Subcutaneous abdominal adipose tissue (tissue), 5 donors: ENCODE measurements around the gene MAPKAPK2.

Source experiments
- H3K27ac ChIP-seq: one replicate; pipeline ENCODE4 v1.7.0; 2013; ENCODE audit warnings: low read depth, mild to moderate bottlenecking, inconsistent platforms, low read length, moderate library complexity
- H3K27me3 ChIP-seq, 5 donors: one replicate each; pipeline ENCODE4 v1.7.0; 2013; ENCODE audit warnings: low read length in 5 of 5, inconsistent platforms in 1 of 5; ENCODE audit not compliant: control insufficient read depth in 5 of 5, insufficient read depth in 4 of 5
- H3K36me3 ChIP-seq, 5 donors: one replicate each; pipeline ENCODE4 v1.7.0; 2013; ENCODE audit warnings: low read length in 5 of 5; ENCODE audit not compliant: control insufficient read depth in 5 of 5, insufficient read depth in 5 of 5
- H3K4me1 ChIP-seq, 5 donors: one replicate each; pipeline ENCODE4 v1.7.0; 2013; ENCODE audit warnings: low read length in 5 of 5, mild to moderate bottlenecking in 3 of 5, moderate library complexity in 1 of 5; ENCODE audit not compliant: control insufficient read depth in 5 of 5, insufficient read depth in 5 of 5
- H3K4me3 ChIP-seq, 5 donors: one replicate each; pipeline ENCODE4 v1.7.0; 2013; ENCODE audit warnings: low read length in 5 of 5, low read depth in 1 of 5
- H3K9ac ChIP-seq, 5 donors: one replicate each; pipeline ENCODE4 v1.7.0; 2013; ENCODE audit warnings: low read length in 5 of 5, mild to moderate bottlenecking in 4 of 5, moderate library complexity in 3 of 5
- H3K9me3 ChIP-seq, 5 donors: one replicate each; pipeline ENCODE4 v1.7.0; 2013; ENCODE audit warnings: low read length in 5 of 5; ENCODE audit not compliant: control insufficient read depth in 5 of 5
- donor health status: healthy.
- donor health status: healthy.
- donor health status: healthy.
- donor health status: healthy.
- donor health status: healthy.

Gene MAPKAPK2

GRCh38 chr1:206649261-206649921 lies 35.3 kb upstream of the MAPKAPK2 start:
- Histone ChIP-seq H3K36me3 (peaks cover 0 to 21% (median 13%) of the 10 kb centered on the region in 5 donors), H3K4me3 (no peak overlapping the region), H3K9ac (peak overlapping the region in 3 of 5 donors; percentile 24 to 49 (median 31)), H3K4me1 (peaks cover 0 to 57% (median 38%) of the 10 kb centered on the region in 5 donors), H3K9me3 (no peaks in the 10 kb centered on the region), H3K27ac (peak overlapping the region; percentile 74), H3K27me3 (no peaks in the 10 kb centered on the region)

- H3K4me3 ChIP-seq = no peak overlapping the region
- H3K27me3 ChIP-seq = no peaks in the 10 kb centered on the region
- peaks cover 0 to 73% (median 38%) of the 10 kb centered on the region in 5 donors for H3K4me1 ChIP-seq
- H3K9me3 ChIP-seq = no peaks in the 10 kb centered on the region
- no peak overlapping the region for H3K9ac ChIP-seq
- peaks cover 0 to 21% (median 13%) of the 10 kb centered on the region in 5 donors for H3K36me3 ChIP-seq
- peak overlapping the region; percentile 74 for H3K27ac ChIP-seq
These were observed 33.7 kb upstream of the MAPKAPK2 start for GRCh38 chr1:206651014-206651413.

- Histone ChIP-seq H3K9ac (no peak overlapping the region), H3K27me3 (no peaks in the 10 kb centered on the region), H3K27ac (peak overlapping the region; percentile 61), H3K9me3 (no peaks in the 10 kb centered on the region), H3K4me1 (peaks cover 0 to 78% (median 39%) of the 10 kb centered on the region in 5 donors), H3K36me3 (peaks cover 0 to 21% (median 13%) of the 10 kb centered on the region in 5 donors), H3K4me3 (no peak overlapping the region)
These were observed 32.5 kb upstream of the MAPKAPK2 start for GRCh38 chr1:206651958-206652890.

- no peak overlapping the region for H3K4me3 ChIP-seq
- peak overlapping the region; percentile 78 for H3K27ac ChIP-seq
- H3K9ac ChIP-seq = no peak overlapping the region
- H3K4me1 ChIP-seq = peaks cover 5 to 84% (median 47%) of the 10 kb centered on the region in 5 donors
- no peaks in the 10 kb centered on the region for H3K9me3 ChIP-seq
- peaks cover 0 to 7% (median 0%) of the 10 kb centered on the region in 5 donors for H3K36me3 ChIP-seq
- peaks cover 0 to 4% (median 0%) of the 10 kb centered on the region in 5 donors for H3K27me3 ChIP-seq
These were observed 30.8 kb upstream of the MAPKAPK2 start for GRCh38 chr1:206653715-206654459.

GRCh38 chr1:206654828-206655227 lies 29.9 kb upstream of the MAPKAPK2 start:
- Histone ChIP-seq H3K36me3 (peaks cover 0 to 7% (median 0%) of the 10 kb centered on the region in 5 donors), H3K9me3 (no peaks in the 10 kb centered on the region), H3K27ac (peak overlapping the region; percentile 78), H3K4me1 (peaks cover 5 to 84% (median 47%) of the 10 kb centered on the region in 5 donors), H3K4me3 (no peak overlapping the region), H3K27me3 (peaks cover 0 to 4% (median 0%) of the 10 kb centered on the region in 5 donors), H3K9ac (no peak overlapping the region)

- Histone ChIP-seq H3K4me3 (no peak overlapping the region), H3K9me3 (no peaks in the 10 kb centered on the region), H3K36me3 (peaks cover 0 to 7% (median 0%) of the 10 kb centered on the region in 5 donors), H3K27me3 (peaks cover 0 to 4% (median 0%) of the 10 kb centered on the region in 5 donors), H3K9ac (no peak overlapping the region), H3K27ac (peak overlapping the region; percentile 78), H3K4me1 (peaks cover 5 to 82% (median 44%) of the 10 kb centered on the region in 5 donors)
These were observed 29.2 kb upstream of the MAPKAPK2 start for GRCh38 chr1:206655471-206655882.

GRCh38 chr1:206656936-206657335 lies 27.8 kb upstream of the MAPKAPK2 start:
- no peak overlapping the region for H3K27ac ChIP-seq
- no peak overlapping the region for H3K4me3 ChIP-seq
- H3K36me3 ChIP-seq = no peaks in the 10 kb centered on the region
- H3K4me1 ChIP-seq = peaks cover 5 to 68% (median 40%) of the 10 kb centered on the region in 5 donors
- H3K27me3 ChIP-seq = peaks cover 0 to 4% (median 0%) of the 10 kb centered on the region in 5 donors
- no peak overlapping the region for H3K9ac ChIP-seq
- H3K9me3 ChIP-seq = no peaks in the 10 kb centered on the region

GRCh38 chr1:206657751-206658150 lies 27.0 kb upstream of the MAPKAPK2 start:
- Histone ChIP-seq H3K9me3 (no peaks in the 10 kb centered on the region), H3K27ac (peak overlapping the region; percentile 60), H3K4me3 (peak overlapping the region in 2 of 5 donors; percentile 2 to 24), H3K9ac (no peak overlapping the region), H3K27me3 (peaks cover 0 to 4% (median 0%) of the 10 kb centered on the region in 5 donors), H3K4me1 (peaks cover 5 to 62% (median 34%) of the 10 kb centered on the region in 5 donors), H3K36me3 (no peaks in the 10 kb centered on the region)

- no peak overlapping the region for H3K9ac ChIP-seq
- peak overlapping the region; percentile 60 for H3K27ac ChIP-seq
- H3K36me3 ChIP-seq = no peaks in the 10 kb centered on the region
These were observed 26.3 kb upstream of the MAPKAPK2 start for GRCh38 chr1:206658264-206658980.

More at GRCh38 chr1:206658264-206658980, 26.3 kb upstream of the MAPKAPK2 start:
- Histone ChIP-seq H3K27me3 (peaks cover 0 to 4% (median 0%) of the 10 kb centered on the region in 5 donors), H3K9me3 (no peaks in the 10 kb centered on the region), H3K4me1 (peaks cover 5 to 58% (median 36%) of the 10 kb centered on the region in 5 donors), H3K4me3 (peak overlapping the region in 3 of 5 donors; percentile 1 to 24 (median 2))
